Brain microvascular endothelial cell (primary cell): ENCODE results near the gene FLII.

ENCODE experiments used
- DNase-seq: peaks from one replicate; pipeline ENCODE4 v3.0.0-alpha.2; 2020
- H3K27ac ChIP-seq: fragments of 250-450 bp; sonication (Bioruptor Pico); 2 replicates; pipeline ENCODE4 v1.5.1; 2020; ENCODE audit warnings: mild to moderate bottlenecking, moderate library complexity
- H3K27me3 ChIP-seq: fragments of 250-450 bp; sonication (Bioruptor Pico); replicated peaks from 2 replicates; pipeline ENCODE4 v1.5.1; 2020; ENCODE audit warnings: mild to moderate bottlenecking
- H3K36me3 ChIP-seq: fragments of 250-450 bp; sonication (Bioruptor Pico); replicated peaks from 2 replicates; pipeline ENCODE4 v1.5.1; 2020; ENCODE audit warnings: mild to moderate bottlenecking
- H3K4me3 ChIP-seq: 2 replicates; pipeline ENCODE4 v1.5.1; 2011; ENCODE audit warnings: low read depth, mild to moderate bottlenecking, control low read depth, low read length, moderate library complexity
- CTCF ChIP-seq: IDR thresholded peaks from 2 replicates; pipeline ENCODE4 v1.5.1; 2011; ENCODE audit warnings: low read depth, mild to moderate bottlenecking, moderate library complexity, low read length, control low read depth, inconsistent platforms; ENCODE audit errors: missing control alignments
- in situ Hi-C: cut with HindIII; loops from 2 replicates; pipeline ENCODE4 v1.10.0; 2017; ENCODE audit warnings: low sequenced_read_pairs, low pct_ligation_motif_present

FLII gene

GRCh38 chr17:18226284-18226945, 32.1 kb downstream of the FLII start:
- in situ Hi-C loops, result no loop called here
- H3K27ac ChIP-seq, result no peak overlapping the region
- TF ChIP-seq CTCF, result no peak

DNA sequence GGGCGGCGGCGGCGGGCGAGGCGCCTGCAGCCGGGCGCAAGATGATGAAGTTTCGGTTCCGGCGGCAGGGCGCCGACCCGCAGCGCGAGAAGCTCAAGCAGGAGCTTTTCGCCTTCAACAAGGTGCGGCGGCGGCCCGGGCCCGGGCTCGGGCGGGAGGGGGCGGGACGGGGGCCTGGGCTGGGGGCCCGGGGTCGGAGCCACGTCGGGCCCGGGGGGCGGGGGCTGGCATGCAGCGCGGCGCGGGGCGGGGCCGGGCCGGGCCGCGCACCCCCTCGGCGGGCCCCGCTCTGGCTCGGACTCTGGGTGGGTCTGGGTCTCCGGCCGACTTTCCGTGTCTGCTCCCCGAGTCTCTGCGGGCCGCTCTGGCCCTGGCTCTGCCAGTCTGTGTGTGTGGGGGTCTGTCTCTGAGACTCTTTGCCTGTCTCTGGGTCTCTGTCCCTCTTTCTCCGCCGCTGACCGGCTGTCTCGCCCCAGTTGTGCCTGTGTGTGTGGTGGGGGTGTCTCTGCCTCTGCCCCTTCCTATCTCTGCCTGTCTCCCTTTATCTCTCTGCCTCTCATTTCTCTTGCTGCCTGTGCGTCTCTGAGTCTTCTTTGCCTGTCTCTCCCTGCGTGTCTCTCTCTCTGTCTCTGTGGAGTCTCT, 32.8 kb downstream of the FLII start:
- in situ Hi-C loops, result no loop called here
- no peaks in the 10 kb centered on the region for H3K27me3 ChIP-seq
- no peaks in the 10 kb centered on the region for H3K36me3 ChIP-seq
- no peak overlapping the region for H3K27ac ChIP-seq
- TF ChIP-seq CTCF, result no peak
- no peak for DNase-seq
- H3K4me3 ChIP-seq, result peak overlapping the region; percentile 86

More at GRCh38 chr17:18226284-18226945, 32.1 kb downstream of the FLII start:
- peak overlapping the region; percentile 86 for H3K4me3 ChIP-seq
- DNase-seq, result no peak
- H3K27me3 ChIP-seq, result no peaks in the 10 kb centered on the region
- no peaks in the 10 kb centered on the region for H3K36me3 ChIP-seq

DNA sequence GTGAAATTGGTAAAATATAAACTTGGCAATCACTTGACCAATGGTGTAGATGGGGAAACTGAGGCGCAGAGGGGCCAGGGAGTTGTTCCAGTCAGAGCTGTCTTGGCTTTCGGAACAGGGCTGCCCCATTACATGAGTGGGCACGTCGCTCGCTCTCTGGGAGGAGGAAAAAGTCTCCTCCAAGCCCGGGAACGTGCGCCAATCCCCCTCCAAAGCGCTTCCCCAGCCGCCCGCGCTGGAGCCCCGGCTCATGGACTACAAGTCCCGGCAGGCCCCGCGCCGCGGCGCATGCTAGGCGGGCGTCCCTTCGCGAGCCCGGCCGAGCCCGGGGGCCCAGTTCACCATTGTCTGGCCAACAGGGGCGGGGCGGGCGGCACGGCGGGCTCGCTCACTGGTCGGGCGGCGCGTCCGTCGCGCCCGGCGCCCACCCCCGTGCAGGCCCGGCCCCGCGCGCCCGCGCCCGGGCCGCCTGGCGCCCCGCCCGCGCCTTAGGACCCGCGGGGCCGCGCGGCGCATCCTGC, 33.4 kb downstream of the FLII start, which contains the start of gene LLGL1:
Gene LLGL1 (plus strand): TSS at position 515 of the 521 bp plus-strand sequence. CDS start 48 bp downstream, outside the sequence.
- peak within 1 kb of the TSS; percentile 86 for H3K4me3 ChIP-seq
- no peaks in the 10 kb centered on the region for H3K27me3 ChIP-seq
- in situ Hi-C loops, result no loop called here
- DNase-seq, result peak; percentile 90
- no peak for TF ChIP-seq CTCF
- H3K36me3 ChIP-seq, result no peaks in the 10 kb centered on the region
- H3K27ac ChIP-seq, result no peak within 1 kb of the TSS

DNA sequence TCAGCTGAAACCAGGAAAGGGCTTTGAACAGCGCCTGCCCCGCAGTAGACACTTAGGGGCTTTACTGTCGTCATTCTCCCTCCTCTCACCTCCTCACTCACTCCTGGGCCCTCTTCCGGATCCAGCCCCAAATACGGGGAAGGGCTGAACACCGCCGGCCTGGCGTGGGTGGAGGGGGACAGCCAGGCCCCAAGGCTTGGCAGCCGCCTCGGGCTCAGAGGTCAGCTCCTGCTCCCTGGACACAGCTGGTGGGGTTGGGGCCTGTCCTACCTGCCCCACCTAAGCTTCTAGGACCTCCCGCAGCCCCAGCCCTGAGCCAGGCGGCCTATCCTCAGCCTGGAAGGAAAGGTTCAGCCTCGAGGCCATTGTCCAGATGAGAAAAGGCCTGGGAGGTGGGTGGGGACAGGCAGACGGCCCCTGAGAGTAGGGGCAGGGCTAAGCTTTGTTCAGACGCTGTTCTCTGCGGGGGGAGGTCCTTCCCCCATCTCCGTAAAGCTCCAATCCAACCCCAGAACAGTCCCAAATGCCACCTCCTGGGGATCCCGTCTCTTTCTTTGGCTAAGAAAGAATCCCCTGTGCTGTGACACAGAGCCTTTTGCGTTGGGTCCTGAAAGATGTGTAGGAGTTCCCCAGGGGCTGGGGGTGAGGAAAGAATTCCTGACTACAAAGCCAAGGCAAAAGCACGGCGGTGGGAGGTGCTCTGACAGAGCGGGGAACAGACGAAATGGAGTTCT, 34.0 kb downstream of the FLII start:
- Histone ChIP-seq H3K27me3 (no peaks in the 10 kb centered on the region), H3K27ac (no peak overlapping the region), H3K4me3 (peak overlapping the region; percentile 51), H3K36me3 (no peaks in the 10 kb centered on the region)
- in situ Hi-C loops, result no loop called here
- DNase-seq, result no peak
- no peak for TF ChIP-seq CTCF

DNA sequence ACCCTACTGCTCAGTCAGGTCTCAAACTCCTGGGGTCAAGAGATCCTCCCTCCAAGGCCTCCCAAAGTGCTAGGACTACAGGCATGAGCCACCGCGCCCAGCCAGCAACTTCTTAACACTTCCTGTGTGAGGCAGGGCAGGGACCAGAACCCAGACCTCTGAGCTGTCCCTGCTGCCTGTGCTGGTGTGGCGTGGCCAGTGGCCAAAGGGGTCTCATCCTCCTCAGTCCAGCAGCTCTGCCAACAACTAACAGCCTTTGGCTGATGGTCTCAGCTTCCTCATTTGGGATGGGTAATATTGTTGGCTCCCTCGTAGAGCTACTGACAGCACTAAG, 34.5 kb downstream of the FLII start:
- H3K27ac ChIP-seq, result no peak overlapping the region
- H3K36me3 ChIP-seq, result no peaks in the 10 kb centered on the region
- H3K27me3 ChIP-seq, result no peaks in the 10 kb centered on the region
- TF ChIP-seq CTCF, result no peak
- no peak overlapping the region for H3K4me3 ChIP-seq
- no peak for DNase-seq
- in situ Hi-C loops, result no loop called here
